ENCODE data around the gene LENG9.

DNA sequence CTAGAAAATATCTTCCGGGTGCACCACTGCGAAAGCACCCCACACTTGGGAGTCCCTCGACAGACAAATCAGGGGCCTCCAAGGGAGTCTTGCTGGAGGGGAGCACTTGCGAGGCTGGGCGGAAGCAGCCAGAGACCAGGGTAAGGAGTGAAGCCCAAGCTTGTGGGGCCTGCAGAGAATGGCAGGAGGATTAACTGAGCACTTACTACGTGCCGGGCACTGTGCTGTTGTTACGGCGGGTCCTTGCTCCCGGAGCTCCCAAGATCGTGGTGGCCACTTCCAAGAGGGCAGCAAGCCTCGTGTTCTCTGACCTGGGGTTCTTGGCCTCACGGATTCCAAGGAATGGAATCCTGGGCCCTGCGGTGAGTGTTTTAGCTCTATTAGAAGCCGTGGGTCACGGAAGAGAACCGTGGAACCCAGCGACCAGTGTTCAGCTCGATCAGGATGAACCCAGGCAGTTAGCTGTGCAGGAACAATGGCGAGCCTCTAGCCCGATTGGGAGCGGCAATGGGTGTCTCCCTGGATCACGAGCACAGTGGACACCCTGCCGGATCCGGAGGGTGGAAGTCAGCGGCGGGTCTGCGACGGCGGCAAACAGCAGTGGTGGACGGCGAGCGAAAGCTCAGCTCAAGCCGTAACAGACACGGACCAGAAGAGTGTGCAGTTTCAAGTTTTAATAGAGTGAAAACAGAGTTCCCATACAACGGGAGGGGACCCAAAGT, 38.8 kb downstream of the LENG9 start:
- TF ChIP-seq, protein P1, sequence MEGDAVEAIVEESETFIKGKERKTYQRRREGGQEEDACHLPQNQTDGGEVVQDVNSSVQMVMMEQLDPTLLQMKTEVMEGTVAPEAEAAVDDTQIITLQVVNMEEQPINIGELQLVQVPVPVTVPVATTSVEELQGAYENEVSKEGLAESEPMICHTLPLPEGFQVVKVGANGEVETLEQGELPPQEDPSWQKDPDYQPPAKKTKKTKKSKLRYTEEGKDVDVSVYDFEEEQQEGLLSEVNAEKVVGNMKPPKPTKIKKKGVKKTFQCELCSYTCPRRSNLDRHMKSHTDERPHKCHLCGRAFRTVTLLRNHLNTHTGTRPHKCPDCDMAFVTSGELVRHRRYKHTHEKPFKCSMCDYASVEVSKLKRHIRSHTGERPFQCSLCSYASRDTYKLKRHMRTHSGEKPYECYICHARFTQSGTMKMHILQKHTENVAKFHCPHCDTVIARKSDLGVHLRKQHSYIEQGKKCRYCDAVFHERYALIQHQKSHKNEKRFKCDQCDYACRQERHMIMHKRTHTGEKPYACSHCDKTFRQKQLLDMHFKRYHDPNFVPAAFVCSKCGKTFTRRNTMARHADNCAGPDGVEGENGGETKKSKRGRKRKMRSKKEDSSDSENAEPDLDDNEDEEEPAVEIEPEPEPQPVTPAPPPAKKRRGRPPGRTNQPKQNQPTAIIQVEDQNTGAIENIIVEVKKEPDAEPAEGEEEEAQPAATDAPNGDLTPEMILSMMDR (IDR thresholded peaks at IDR 0.05; ENCODE audit: low read length) = no peak
- TF ChIP-seq EZH2 (IDR thresholded peaks at IDR 0.05; ENCODE audit: borderline replicate concordance, low read length) = no peak

Measured in OCI-LY1 (cell line).